ENCODE measurements around the gene CHST12. TPM values are rescaled to one million over a fixed set of nuclear protein-coding genes. Genes with fewer than 3 reads are reported as not detected.
"Not testable (repeated sequence)": the region's sequence is repeated elsewhere in the genome, so short reads cannot be mapped to it uniquely, and the experiment has no call there.

The CHST12 gene
- total RNA-seq, 1 donor from 2014 or later, result 42.7 TPM

- intact Hi-C loops (cut with micrococcal nuclease), result no loop called here
Observed at GRCh38 chr7:2399848-2400587, 3.4 kb upstream of the CHST12 start.

GRCh38 chr7:2402687-2403013 lies 761 bp upstream of the CHST12 start:
- intact Hi-C loops (cut with micrococcal nuclease), result loop anchor here (1.0 to 2.0 kb wide), 2 partner anchors 88 to 228 kb away; partner anchors contain the start of genes SNX8 and TTYH3

DNA sequence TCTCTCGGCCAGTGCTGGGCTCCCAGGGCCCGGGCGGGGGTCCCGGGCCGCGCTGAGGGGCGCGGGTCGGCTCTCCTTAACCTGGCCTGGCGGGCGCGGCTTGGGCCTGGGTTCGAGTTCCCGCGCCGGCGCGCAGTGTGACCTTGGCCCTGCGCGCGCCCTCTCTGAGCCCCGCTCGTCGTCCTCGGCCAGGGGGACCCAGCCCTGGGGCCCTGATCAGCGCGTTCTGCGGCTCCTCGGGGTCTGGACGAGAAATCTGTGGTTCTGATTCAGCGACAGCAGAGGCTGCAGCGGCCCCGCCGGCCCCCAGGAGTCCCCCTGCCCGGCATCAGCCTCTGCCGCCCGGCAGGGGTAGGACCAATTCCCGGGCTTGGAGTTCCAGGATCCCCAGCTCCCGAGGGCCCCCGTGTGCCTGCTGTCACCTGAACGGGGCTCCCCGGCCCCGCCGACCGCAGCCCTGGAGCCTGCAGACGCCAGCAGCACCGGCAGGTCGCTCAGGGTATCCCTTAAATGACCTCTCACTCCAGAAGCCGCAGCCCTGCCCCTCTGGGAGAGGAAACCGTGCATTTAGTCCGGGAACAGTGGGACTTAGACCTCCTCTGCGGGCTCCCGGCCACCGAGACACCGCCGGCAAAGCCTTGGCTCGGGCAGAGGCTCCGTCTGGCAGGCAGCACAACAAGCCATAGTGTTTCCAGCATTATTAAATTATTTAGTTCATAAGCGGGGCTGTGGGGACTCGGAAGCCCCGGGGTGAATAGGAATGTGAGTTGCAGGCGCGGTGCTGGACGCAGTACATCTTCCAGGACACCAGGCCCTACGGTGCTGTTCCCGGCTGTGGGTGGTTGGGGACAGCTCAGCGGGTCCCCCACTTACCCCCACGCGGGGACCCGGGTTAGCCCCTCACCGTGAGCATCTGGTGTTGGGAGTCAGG lies 572 bp downstream of the CHST12 start:
- intact Hi-C loops (cut with micrococcal nuclease), result loop anchor here (1.0 to 2.0 kb wide), 2 partner anchors 90 to 227 kb away; partner anchors contain the start of genes SNX8 and TTYH3

GRCh38 chr7:2404714-2405119 lies 1.3 kb downstream of the CHST12 start:
- intact Hi-C loops (cut with micrococcal nuclease), result loop anchor here (5.0 kb wide), 1 partner anchor 462 kb away; no protein-coding TSS in a partner anchor

DNA sequence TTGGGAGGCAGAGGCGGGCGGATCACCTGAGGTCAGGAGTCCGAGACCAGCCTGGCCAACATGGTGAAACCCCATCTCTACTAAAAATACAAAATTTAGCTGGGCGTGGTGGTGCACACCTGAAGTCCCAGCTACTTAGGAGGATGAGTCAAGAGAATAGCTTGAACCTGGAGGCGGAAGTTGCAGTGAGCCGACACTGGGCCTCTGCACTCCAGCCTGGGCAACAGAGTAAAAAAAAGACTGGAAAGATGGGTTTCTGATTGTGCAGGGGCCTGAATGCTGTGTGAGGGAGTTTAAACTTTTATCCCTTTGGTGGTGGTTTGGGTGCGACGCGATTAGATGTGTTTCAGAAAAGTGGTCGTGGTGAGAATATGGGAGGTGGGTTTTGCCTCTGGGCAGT lies 1.8 kb downstream of the CHST12 start:
- intact Hi-C loops (cut with micrococcal nuclease), result loop anchor here (5.0 kb wide), 1 partner anchor 463 kb away; no protein-coding TSS in a partner anchor

DNA sequence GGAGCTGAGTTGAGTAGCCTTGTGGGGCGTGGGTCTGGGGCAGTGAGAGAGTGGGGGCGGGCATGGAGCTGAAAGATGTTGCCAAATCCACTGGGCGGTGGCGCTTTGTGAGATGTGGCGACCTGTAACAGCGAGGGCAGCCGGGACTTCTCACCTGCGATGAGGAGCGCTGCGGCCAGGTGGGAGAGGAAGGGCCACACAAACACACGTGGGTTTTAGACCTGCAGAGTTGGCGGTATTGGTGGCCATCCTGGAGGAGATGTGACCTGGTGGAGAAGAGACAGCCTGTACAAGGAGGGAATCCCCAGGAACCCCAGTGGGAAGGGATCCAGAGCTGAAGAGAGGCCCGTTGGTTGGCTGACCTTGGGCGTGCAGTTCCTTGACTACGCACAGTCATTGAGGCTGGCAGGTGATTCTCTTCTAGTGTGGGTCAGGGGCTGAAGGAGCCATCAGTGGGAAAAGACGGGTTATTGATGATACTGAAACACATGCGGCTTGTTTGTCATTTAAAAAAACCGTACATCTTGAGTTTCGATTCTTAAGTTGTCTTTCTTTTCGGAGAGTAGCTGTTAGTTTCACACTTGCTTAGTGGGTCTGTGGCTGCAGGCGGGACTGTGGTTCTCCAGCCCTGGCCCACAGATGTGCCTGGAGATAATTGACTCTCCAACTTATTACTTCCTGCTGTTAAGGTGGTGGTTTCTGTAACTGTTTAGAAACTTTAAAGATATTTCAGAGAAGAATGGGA lies 2.4 kb downstream of the CHST12 start:
- intact Hi-C loops (cut with micrococcal nuclease), result loop anchor here (1.0 to 5.0 kb wide), 9 partner anchors 13 to 463 kb away; partner anchors contain the start of genes BRAT1, EIF3B, LFNG and MAD1L1

DNA sequence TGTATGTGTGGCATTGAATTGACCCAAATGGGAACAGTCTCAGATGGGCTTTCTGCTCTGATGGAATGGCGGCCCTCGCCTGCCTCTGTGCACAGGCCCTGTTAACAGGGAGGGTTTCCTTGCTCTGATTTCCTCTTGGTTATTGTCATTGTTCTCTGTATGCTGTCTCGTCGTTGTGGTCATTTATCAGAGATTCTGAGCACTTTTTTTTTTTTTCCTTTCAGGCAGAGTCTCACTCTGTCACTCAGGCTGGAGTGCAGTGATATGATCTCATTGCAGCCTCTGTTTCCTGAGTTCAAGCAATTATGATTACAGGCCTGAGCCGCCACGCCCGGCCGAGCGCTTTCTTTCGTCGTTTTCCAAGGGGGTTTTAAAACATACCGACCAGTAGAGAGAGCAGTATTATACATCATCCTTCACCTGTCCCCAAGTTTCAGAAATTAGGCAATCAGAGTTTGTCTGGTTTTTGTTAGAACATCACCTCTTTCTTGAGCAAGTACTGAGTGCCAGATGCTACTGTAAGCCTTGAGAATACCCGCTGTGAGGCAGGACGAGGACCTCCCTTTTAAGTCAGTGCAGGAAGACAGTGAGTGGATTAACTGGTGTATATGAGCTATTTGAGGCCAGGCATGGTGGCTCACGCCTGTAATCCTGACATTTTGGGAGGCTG lies 6.5 kb downstream of the CHST12 start:
- intact Hi-C loops (cut with micrococcal nuclease), result loop anchor here (5.0 kb wide), 1 partner anchor 468 kb away; no protein-coding TSS in a partner anchor

DNA sequence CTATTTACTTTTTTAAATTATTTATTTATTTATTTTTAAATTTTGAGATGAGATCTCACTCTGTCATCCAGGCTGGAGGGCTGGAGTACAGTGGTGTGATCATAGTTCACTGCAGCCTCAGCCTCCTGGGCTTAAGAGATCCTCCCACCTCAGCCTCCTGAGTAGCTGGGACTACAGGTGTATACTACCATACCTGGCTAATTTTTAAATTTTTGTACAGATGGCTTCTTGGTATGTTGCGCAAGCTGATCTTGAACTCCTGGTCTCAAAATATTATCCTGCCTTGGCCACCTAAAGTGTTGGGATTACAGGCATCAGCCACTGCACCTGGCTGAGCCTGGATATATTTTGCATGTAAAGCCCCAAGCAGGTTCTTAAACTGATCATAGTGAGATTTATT lies 7.6 kb downstream of the CHST12 start:
- intact Hi-C loops (cut with micrococcal nuclease), result no loop called here

DNA sequence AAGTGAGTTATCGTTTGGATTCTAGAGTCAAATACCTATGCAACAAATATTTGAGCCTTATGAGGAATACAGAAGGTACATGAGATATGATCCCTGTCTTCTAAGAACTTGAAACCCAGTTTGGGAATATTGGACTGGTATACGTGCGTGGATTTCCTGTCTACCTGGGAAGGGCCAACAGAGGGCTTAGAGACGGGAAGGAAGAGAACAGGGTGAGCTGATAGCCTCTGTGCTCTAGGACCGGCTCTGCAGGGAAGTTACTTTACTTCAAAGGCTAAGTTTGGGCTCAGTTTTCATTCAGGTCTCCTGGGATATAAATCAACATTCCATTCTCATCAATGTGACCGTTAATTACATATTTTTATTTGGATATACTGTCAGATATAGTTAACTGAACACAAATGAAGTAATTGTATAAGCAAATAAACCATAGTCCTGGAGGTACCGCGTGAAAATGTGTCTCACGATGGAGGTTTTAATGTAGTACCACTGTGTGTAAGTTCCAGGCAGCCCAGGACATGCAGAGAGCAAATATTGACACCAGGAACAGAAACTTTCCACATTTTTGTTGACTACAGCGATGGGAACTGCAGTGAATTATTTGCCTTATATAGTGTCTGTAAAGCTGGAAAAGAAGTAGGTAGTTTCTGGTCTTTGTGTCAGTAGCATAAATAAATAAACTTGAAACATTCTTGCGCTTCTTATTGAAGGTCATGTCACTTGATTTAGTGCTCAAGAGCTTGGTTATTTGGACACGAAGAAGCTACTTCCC lies 8.6 kb downstream of the CHST12 start:
- intact Hi-C loops (cut with micrococcal nuclease), result no loop called here

DNA sequence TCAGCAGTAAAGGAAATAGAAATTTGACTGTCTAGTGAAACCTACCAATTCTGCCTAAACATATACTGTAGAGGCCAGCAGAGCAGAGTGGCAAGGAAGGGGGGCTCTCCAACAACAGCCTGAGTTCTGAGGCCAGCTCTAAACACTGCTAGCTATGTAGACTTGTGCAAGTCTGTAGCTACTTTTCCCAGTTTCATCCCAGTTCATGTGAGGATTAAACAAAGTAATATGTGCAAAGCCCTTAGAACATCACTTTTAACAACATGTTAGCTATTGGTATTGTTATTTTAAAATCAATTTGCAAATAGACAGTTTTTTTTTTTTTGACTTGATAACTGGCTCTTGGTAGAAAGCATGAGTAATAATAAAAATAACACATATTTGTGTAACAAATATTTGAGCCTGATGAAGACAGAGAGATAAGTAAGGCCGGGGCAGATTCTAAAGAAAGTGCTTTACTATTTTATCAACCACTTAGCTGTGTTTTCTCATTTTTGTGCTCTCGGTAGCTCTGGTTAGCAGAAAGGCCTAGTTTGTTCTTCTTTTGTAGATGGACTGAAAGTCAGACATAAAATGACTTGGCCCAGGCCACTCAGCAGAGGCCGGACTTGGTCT lies 9.3 kb downstream of the CHST12 start:
- intact Hi-C loops (cut with micrococcal nuclease), result no loop called here

GRCh38 chr7:2416063-2416462 lies 12.7 kb downstream of the CHST12 start:
- intact Hi-C loops (cut with micrococcal nuclease), result no loop called here

GRCh38 chr7:2416650-2417049 lies 13.2 kb downstream of the CHST12 start:
- intact Hi-C loops (cut with micrococcal nuclease), result no loop called here

DNA sequence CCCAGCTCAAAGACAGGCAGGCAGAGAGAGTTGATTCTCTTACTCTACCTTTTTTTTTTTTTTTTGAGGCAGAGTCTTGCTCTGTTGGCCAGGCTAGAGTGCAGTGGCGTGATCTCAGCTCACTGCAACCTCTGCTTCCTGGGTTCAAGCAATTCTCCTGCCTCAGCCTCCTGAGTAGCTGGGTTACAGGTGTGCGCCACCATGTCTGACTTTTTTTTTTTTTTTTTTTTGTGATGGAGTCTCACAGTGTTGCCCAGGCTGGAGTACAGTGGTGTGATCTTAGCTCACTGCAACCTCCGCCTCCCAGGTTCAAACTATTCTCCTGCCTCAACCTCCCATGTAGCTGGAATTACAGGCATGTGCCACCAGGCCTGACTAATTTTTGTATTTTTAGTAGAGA lies 13.8 kb downstream of the CHST12 start:
- intact Hi-C loops (cut with micrococcal nuclease), result not testable (repeated sequence)

GRCh38 chr7:2417981-2418481 lies 14.6 kb downstream of the CHST12 start:
- intact Hi-C loops (cut with micrococcal nuclease), result loop anchor here (1.0 kb wide), 1 partner anchor 12 kb away; no protein-coding TSS in a partner anchor

- intact Hi-C loops (cut with micrococcal nuclease), result no loop called here
Observed at GRCh38 chr7:2420216-2420933, 17.0 kb downstream of the CHST12 start.

DNA sequence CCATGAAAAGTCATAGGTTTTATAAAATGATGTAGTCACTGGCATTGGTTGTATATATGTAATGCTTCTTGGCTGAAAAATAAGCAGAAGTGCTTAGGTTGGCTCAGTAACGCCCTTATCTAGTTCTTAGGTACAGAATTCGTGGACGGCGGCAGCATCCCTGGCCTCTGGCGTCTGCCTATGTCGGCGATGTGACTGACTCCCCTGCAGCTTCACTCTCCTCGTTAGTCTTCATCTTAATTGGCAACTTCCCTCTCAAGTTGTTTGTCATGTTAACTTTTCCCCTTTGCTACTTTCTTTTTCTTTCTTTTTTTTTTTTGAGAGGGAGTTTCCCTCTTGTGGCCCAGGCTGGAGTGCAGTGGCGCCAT lies 18.5 kb downstream of the CHST12 start:
- intact Hi-C loops (cut with micrococcal nuclease), result no loop called here

GRCh38 chr7:2425749-2426148 lies 22.3 kb downstream of the CHST12 start:
- intact Hi-C loops (cut with micrococcal nuclease), result no loop called here

DNA sequence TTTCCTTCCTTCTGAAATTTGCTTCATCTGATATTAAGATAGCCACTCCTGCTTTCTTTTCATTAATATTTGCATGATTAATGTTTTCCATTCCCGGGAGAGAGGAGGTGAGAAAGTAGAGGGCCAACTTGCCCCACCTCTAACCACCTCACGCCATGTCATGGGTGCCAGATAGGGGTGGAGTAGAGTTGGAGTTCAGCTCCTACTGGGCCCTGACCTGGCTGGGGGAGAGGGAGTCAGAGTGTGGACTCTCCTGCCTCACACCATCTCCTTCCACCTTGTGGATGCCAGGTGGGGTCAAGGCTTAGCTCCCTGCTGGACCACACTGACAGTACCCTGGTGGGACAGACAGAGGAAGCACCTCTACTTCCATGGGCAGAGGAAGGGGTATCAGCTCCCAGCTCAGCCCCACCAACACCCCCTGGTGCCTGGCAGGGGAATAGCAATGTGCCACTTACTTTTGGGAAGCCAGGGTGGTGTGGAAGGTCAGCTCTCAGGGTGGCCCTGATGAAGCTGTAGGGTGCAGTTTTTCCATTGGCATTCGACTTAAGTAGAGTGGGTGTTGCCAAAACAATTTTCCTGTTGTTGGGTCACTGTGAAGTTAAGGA lies 28.0 kb downstream of the CHST12 start:
- intact Hi-C loops (cut with micrococcal nuclease), result loop anchor here (1.0 kb wide), 2 partner anchors 25 to 852 kb away; no protein-coding TSS in a partner anchor

Measured in T-helper 1 cell treated with Interleukin-12 subunit alpha and Interleukin-12 subunit beta and Interleukin-4 antibody, amounts not matched to agents 30 ng/mL and 1 ng/mL, for 36 hours (primary cell).